ENCODE data around the gene ACSL5.

DNA sequence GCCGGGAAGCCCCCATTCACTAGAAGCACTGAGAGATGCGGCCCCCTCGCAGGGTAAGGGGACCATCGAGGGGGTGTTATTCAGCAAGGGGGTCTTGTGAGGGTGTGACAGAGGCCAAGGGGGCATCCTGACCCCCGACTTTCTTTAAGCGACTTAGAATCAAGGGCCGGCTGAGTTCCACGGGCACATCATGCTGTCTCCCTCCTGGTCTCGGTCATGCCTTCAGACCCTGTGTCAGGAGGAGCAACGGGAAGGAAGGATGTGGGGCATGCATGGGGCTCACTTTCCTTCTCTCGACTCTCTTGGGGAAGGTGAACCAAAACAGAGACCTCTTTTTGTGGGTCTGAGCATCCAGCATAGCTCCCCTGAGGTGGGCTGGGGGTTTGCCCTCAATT is 2.5 kb downstream of the ACSL5 start:
- TF ChIP-seq EZH2phosphoT487 (IDR thresholded peaks at IDR 0.05; ENCODE audit: insufficient read depth, low read depth) (no peak), EZH2 (IDR thresholded peaks at IDR 0.05; ENCODE audit: insufficient read depth, poor library complexity, severe bottlenecking) (no peak)
